ENCODE measurements around the gene PLA2G4E.

- TF ChIP-seq HDAC2 (IDR thresholded peaks at IDR 0.05) (no peak), REST (IDR thresholded peaks at IDR 0.05) (no peak), MYC (IDR thresholded peaks at IDR 0.05; ENCODE audit: borderline replicate concordance, low read length) (no peak), CBX8 (IDR thresholded peaks at IDR 0.05) (no peak), CHD2 (IDR thresholded peaks at IDR 0.05; ENCODE audit: low read length, partially characterized antibody) (no peak), RCOR1 (IDR thresholded peaks at IDR 0.05; ENCODE audit: low read depth, low read length) (no peak), POLR2A (IDR thresholded peaks at IDR 0.05; ENCODE audit: low read length) (no peak), CTCF (IDR thresholded peaks at IDR 0.05) (no peak), JUN (IDR thresholded peaks at IDR 0.05) (no peak)
These were observed 7.8 kb downstream of the PLA2G4E start for GRCh38 chr15:42012928-42013482.
